Measurements from ENCODE around the gene SPATS1.
"Not testable (repeated sequence)": the region's sequence is repeated elsewhere in the genome, so short reads cannot be mapped to it uniquely, and the experiment has no call there.

SPATS1 gene

GRCh38 chr6:44333273-44333919, 9.1 kb upstream of the SPATS1 start:
- H3K9ac ChIP-seq (ENCODE audit: low read depth, low read length) = no peak overlapping the region
- H3K27me3 ChIP-seq (ENCODE audit: control insufficient read depth, insufficient read depth, low read length) = no peaks in the 10 kb centered on the region
- no peaks in the 10 kb centered on the region for H3K36me3 ChIP-seq (ENCODE audit: control insufficient read depth, insufficient read depth, low read length)

DNA sequence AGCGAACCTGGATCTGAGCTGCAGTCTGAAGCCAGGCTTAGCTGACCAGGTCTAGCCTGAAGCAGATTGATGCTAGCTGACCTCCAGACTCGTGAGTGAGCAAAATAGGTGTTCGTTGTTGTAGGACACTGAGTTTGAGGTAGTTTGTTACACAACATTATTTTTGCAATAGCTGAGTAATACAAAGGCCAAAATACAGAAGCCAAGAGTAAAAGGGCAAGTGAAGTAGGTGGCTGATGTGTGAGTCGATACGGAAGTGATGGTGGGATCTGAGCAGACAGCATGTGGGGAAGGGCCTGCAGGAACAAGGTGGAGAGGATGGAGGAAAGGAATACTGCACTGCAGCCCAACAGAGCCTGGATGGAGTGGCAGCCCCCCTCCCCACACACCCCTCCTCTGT, 8.5 kb upstream of the SPATS1 start:
- Histone ChIP-seq H3K9ac (ENCODE audit: low read depth, low read length) (no peak overlapping the region), H3K4me3 (ENCODE audit: low read depth, low read length) (no peak overlapping the region), H3K27me3 (ENCODE audit: control insufficient read depth, insufficient read depth, low read length) (no peaks in the 10 kb centered on the region), H3K9me3 (ENCODE audit: control insufficient read depth, insufficient read depth, low read length) (no peaks in the 10 kb centered on the region), H3K4me1 (ENCODE audit: control insufficient read depth, insufficient read depth, low read length) (peaks cover 20% of the 10 kb centered on the region), H3K36me3 (ENCODE audit: control insufficient read depth, insufficient read depth, low read length) (no peaks in the 10 kb centered on the region)

More at GRCh38 chr6:44333273-44333919, 9.1 kb upstream of the SPATS1 start:
- Histone ChIP-seq H3K4me3 (ENCODE audit: low read depth, low read length) (no peak overlapping the region), H3K4me1 (ENCODE audit: control insufficient read depth, insufficient read depth, low read length) (peaks cover 17% of the 10 kb centered on the region), H3K9me3 (ENCODE audit: control insufficient read depth, insufficient read depth, low read length) (no peaks in the 10 kb centered on the region)

DNA sequence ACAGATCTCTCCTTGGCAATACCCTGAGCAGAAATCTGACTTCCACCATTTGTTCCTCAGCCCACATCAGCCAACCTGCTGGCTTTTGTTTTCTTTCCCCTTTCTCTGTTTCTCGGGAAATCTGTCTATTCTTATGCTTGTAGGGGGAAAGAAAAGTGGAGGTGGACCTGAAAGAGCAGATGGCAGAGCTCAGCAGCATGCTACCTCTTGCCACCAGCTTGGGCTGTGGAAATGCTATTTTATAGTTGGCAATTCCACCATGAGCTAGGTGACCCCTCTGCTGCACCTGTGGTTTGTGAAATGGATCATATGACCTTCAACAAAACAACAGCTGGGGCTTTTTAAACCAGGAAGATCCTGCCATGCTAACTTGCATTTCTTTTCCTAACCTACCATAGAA, 6.8 kb upstream of the SPATS1 start:
- no peaks in the 10 kb centered on the region for H3K36me3 ChIP-seq (ENCODE audit: control insufficient read depth, insufficient read depth, low read length)
- no peaks in the 10 kb centered on the region for H3K27me3 ChIP-seq (ENCODE audit: control insufficient read depth, insufficient read depth, low read length)
- H3K4me3 ChIP-seq (ENCODE audit: low read depth, low read length) = no peak overlapping the region
- no peaks in the 10 kb centered on the region for H3K9me3 ChIP-seq (ENCODE audit: control insufficient read depth, insufficient read depth, low read length)
- no peak overlapping the region for H3K9ac ChIP-seq (ENCODE audit: low read depth, low read length)
- peaks cover 21% of the 10 kb centered on the region for H3K4me1 ChIP-seq (ENCODE audit: control insufficient read depth, insufficient read depth, low read length)

DNA sequence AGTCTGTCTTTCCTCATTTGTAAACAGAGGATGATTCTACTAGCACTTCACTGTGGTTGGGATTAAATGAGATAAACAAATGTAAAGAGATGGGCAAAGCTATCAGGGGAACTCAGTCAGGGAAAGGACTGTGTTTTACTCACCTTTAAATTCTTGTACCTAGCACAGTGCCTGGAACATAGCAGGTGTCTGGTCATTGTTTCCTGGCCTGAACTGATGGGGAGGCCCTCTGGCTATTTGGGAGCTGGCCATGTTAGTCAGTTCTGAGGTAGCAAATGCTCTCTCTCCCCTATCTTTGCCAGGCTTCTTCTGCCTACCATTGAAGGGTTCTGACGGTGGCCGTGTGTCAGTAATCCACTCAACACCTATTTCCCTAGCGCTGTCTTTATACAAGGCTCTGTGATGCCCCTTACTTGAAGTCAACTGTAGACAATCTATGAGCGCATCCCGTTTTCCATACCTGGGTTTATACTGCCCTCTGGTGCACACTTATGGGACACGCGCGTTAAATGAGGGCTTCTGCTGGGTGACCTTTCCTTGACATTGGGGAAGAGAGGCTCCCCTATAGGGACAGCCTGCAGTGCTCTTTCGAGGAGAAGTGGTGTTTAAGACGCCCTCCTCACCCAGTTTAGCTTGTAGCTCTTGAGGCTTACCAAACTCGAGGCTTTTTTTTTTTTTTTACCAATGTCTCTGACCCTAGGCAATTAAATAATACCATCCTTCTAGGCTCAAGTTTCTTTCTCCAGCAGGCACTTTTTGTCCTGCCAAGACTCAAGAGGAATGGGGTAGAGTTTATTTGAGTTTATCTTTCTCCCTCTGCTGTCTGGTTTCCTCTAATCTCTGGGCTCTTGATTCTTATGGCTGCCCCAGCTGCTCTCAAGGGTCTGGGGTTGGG, 4.0 kb upstream of the SPATS1 start:
- Histone ChIP-seq H3K9ac (ENCODE audit: low read depth, low read length) (no peak overlapping the region), H3K4me1 (ENCODE audit: control insufficient read depth, insufficient read depth, low read length) (peaks cover 21% of the 10 kb centered on the region), H3K9me3 (ENCODE audit: control insufficient read depth, insufficient read depth, low read length) (no peaks in the 10 kb centered on the region), H3K4me3 (ENCODE audit: low read depth, low read length) (no peak overlapping the region), H3K36me3 (ENCODE audit: control insufficient read depth, insufficient read depth, low read length) (no peaks in the 10 kb centered on the region), H3K27me3 (ENCODE audit: control insufficient read depth, insufficient read depth, low read length) (peaks cover 15% of the 10 kb centered on the region)

GRCh38 chr6:44339301-44339700, 3.1 kb upstream of the SPATS1 start:
- no peak overlapping the region for H3K9ac ChIP-seq (ENCODE audit: low read depth, low read length)
- peaks cover 21% of the 10 kb centered on the region for H3K27me3 ChIP-seq (ENCODE audit: control insufficient read depth, insufficient read depth, low read length)
- H3K36me3 ChIP-seq (ENCODE audit: control insufficient read depth, insufficient read depth, low read length) = no peaks in the 10 kb centered on the region
- no peak overlapping the region for H3K4me3 ChIP-seq (ENCODE audit: low read depth, low read length)
- H3K4me1 ChIP-seq (ENCODE audit: control insufficient read depth, insufficient read depth, low read length) = peaks cover 21% of the 10 kb centered on the region
- no peaks in the 10 kb centered on the region for H3K9me3 ChIP-seq (ENCODE audit: control insufficient read depth, insufficient read depth, low read length)

DNA sequence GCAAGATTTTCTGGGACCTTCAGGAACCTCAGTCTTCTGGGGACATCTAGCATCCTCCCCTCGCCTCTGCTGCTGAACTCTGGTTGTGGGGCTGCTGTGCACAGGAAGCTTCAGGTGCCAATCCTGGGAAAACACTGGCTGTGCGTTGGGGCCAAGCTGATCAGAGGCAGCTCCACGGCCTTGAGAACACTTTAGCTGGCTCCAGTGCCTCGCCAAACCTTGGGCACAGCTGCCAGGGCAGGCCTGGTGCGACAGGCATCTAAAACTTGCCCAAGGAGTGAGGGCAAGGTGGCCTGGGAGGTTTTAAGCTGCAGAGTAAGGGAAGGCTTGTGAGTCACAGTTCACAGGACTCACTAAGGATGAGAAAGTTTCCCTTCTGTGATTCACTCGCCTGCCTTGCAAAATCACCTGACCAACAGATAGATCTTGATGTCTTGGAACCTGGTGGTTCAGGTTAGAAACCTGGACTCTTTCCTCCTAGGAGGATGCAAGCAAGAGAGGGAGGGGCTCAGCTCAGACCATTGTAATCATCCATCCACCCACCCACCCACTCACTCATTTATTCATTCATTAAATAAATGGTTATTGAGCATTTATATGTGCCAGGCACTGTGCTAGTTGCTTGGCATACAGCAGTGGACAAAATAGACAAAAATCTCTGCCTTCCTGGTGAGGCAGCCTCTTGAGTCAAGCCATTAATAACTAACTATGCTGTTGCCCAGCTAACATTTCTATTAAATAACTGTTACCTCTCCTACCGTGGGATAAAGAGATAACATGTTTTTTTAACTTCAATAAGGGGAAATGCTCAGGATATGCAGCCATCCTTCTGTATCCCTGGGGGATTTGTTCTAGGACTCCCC, 2.5 kb upstream of the SPATS1 start:
- Histone ChIP-seq H3K27me3 (ENCODE audit: control insufficient read depth, insufficient read depth, low read length) (peaks cover 21% of the 10 kb centered on the region), H3K4me1 (ENCODE audit: control insufficient read depth, insufficient read depth, low read length) (peaks cover 21% of the 10 kb centered on the region), H3K9me3 (ENCODE audit: control insufficient read depth, insufficient read depth, low read length) (no peaks in the 10 kb centered on the region), H3K9ac (ENCODE audit: low read depth, low read length) (no peak overlapping the region), H3K36me3 (ENCODE audit: control insufficient read depth, insufficient read depth, low read length) (no peaks in the 10 kb centered on the region), H3K4me3 (ENCODE audit: low read depth, low read length) (no peak overlapping the region)

DNA sequence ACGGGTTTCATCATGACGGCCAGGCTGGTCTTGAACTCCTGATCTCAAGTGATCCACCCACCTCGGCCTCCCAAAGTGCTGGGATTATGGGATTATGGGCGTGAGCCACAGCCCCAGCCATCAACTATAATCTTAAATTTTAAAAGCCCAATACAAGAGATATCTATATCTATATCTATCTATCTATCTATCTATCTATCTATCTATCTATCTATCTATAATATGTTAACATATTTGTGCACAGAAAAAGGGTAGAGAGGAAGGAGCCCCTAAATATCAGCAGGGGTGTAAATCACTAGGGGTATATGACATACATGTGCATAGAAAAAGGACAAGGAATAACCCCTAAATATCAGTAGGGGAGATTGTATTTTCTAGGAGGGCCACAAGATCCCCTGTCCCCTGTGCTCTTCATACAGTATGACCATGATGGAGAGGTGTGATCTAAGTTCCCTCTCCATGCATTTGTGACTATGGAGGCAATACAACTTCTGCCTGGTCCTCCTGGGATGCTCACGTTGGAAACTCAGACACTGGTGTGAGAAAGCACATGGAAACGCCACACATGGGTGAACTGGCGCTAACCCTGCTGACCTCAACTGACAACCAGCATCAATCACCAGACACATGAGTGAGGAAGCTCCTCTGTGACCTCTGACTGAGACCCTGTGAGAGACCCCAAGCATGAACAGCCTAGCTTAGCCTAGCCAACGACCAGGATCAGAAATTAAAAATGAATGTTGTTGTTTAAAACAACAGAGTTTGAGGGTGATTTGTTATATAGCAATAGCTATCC, 1.2 kb upstream of the SPATS1 start:
- no peaks in the 10 kb centered on the region for H3K36me3 ChIP-seq (ENCODE audit: control insufficient read depth, insufficient read depth, low read length)
- H3K4me1 ChIP-seq (ENCODE audit: control insufficient read depth, insufficient read depth, low read length) = peaks cover 11% of the 10 kb centered on the region
- no peak overlapping the region for H3K9ac ChIP-seq (ENCODE audit: low read depth, low read length)
- no peak overlapping the region for H3K4me3 ChIP-seq (ENCODE audit: low read depth, low read length)
- no peaks in the 10 kb centered on the region for H3K9me3 ChIP-seq (ENCODE audit: control insufficient read depth, insufficient read depth, low read length)
- H3K27me3 ChIP-seq (ENCODE audit: control insufficient read depth, insufficient read depth, low read length) = peaks cover 21% of the 10 kb centered on the region

- peaks cover 21% of the 10 kb centered on the region for H3K27me3 ChIP-seq (ENCODE audit: control insufficient read depth, insufficient read depth, low read length)
- no peaks in the 10 kb centered on the region for H3K9me3 ChIP-seq (ENCODE audit: control insufficient read depth, insufficient read depth, low read length)
- H3K4me3 ChIP-seq (ENCODE audit: low read depth, low read length) = peak overlapping the region; percentile 30
- peaks cover 6% of the 10 kb centered on the region for H3K4me1 ChIP-seq (ENCODE audit: control insufficient read depth, insufficient read depth, low read length)
- no peaks in the 10 kb centered on the region for H3K36me3 ChIP-seq (ENCODE audit: control insufficient read depth, insufficient read depth, low read length)
- no peak overlapping the region for H3K9ac ChIP-seq (ENCODE audit: low read depth, low read length)
Observed at GRCh38 chr6:44342052-44342451, 398 bp upstream of the SPATS1 start.

GRCh38 chr6:44346818-44347217, 4.4 kb downstream of the SPATS1 start:
- H3K9ac ChIP-seq (ENCODE audit: low read depth, low read length); H3K9me3 ChIP-seq (ENCODE audit: control insufficient read depth, insufficient read depth, low read length); H3K4me3 ChIP-seq (ENCODE audit: low read depth, low read length); H3K4me1 ChIP-seq (ENCODE audit: control insufficient read depth, insufficient read depth, low read length); H3K36me3 ChIP-seq (ENCODE audit: control insufficient read depth, insufficient read depth, low read length): not testable (repeated sequence)
- H3K27me3 ChIP-seq (ENCODE audit: control insufficient read depth, insufficient read depth, low read length) = peaks cover 15% of the 10 kb centered on the region

DNA sequence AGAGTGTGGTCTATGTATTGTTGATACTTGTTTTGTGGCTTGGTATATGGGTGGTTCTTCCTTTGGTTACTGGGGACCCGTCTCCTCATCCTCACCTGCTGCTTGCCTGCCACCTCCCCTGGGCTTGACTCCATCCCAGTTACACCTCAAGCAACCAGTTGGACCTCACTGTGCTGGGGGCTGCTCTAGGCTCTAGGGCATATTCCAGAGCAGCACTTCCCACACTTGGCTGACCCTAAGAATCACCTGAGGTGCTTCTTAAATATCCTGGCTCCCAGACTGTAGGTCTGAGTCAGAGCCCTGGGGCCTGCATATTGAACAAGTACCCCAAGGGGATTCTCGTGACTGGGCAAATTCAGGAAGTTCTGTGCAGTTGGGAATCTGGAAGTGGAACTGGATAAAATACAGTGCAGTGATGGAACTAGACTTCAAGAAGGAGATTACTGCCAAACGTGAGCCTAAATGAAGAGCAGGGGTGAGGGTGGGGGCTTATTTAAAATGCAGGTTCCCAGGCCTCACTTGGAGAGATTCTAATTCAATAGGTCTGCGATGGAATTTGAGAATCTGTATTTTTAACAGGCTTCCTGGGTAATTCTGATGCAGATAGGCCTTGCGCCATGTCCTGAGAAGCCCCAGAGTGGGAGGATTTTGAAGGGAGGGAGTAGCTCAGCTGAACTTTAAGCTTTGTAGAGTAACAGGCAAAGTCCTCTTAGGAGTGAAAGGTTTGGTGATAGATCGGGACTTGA, 7.6 kb downstream of the SPATS1 start:
- Histone ChIP-seq H3K9ac (ENCODE audit: low read depth, low read length) (no peak overlapping the region), H3K36me3 (ENCODE audit: control insufficient read depth, insufficient read depth, low read length) (no peaks in the 10 kb centered on the region), H3K4me3 (ENCODE audit: low read depth, low read length) (no peak overlapping the region), H3K4me1 (ENCODE audit: control insufficient read depth, insufficient read depth, low read length) (peaks cover 3% of the 10 kb centered on the region), H3K27me3 (ENCODE audit: control insufficient read depth, insufficient read depth, low read length) (no peaks in the 10 kb centered on the region), H3K9me3 (ENCODE audit: control insufficient read depth, insufficient read depth, low read length) (no peaks in the 10 kb centered on the region)

Data from iPS-15b (cell line).